ENCODE data around the gene C3orf18. TPM values are rescaled to one million over a fixed set of nuclear protein-coding genes. Genes with fewer than 3 reads are reported as not detected.

Gene C3orf18
- total RNA-seq, 1 donor from 2014 or later, result 57.2 TPM

DNA sequence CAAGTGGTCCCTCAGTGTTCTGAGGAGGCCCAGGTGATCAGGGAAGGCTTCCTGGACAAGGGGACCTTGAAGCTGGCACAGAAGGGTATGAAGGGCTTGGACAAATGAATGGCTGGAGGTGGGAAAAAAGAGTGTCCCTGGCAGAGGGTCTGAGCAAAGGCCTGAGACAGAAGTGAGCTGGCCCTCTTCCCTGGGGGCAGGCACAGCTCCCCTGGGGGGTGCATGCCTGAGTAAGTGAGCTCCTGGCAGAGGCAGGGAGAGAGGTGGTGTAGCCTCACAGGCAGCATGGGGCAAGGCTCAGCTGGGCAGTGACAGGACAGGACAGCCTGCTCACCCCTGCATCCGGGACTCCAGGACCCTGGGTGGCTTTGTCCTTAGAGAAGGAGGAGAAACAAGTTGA lies 58.7 kb downstream of the C3orf18 start:
- no peaks in the 10 kb centered on the region for H3K36me3 ChIP-seq
- DNase-seq, result no peak
- H3K4me3 ChIP-seq, result no peak overlapping the region
- TF ChIP-seq, protein P1, sequence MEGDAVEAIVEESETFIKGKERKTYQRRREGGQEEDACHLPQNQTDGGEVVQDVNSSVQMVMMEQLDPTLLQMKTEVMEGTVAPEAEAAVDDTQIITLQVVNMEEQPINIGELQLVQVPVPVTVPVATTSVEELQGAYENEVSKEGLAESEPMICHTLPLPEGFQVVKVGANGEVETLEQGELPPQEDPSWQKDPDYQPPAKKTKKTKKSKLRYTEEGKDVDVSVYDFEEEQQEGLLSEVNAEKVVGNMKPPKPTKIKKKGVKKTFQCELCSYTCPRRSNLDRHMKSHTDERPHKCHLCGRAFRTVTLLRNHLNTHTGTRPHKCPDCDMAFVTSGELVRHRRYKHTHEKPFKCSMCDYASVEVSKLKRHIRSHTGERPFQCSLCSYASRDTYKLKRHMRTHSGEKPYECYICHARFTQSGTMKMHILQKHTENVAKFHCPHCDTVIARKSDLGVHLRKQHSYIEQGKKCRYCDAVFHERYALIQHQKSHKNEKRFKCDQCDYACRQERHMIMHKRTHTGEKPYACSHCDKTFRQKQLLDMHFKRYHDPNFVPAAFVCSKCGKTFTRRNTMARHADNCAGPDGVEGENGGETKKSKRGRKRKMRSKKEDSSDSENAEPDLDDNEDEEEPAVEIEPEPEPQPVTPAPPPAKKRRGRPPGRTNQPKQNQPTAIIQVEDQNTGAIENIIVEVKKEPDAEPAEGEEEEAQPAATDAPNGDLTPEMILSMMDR (IDR thresholded peaks at IDR 0.05; ENCODE audit: borderline replicate concordance), result no peak
- no peak overlapping the region for H3K27ac ChIP-seq (replicated peaks)
- no peaks in the 10 kb centered on the region for H3K9me3 ChIP-seq (replicated peaks)
- peaks cover 2% of the 10 kb centered on the region for H3K4me1 ChIP-seq
- intact Hi-C loops (cut with micrococcal nuclease), result no loop called here
- H3K27me3 ChIP-seq (ENCODE audit: low read depth), result peaks cover 4% of the 10 kb centered on the region

Other genes starting within 250 kb of the C3orf18 start
- 38.9 TPM for gene HYAL2, start 245.0 kb downstream of the C3orf18 start, total RNA-seq
- 32.9 TPM for gene TUSC2, start 239.5 kb downstream of the C3orf18 start, total RNA-seq
- gene RASSF1, start 226.9 kb downstream of the C3orf18 start, total RNA-seq, result 11.4 TPM
- gene ZMYND10, start 222.0 kb downstream of the C3orf18 start, total RNA-seq, result not detected
- 16.4 TPM for gene NPRL2, start 217.0 kb downstream of the C3orf18 start, total RNA-seq
- 7.0 TPM for gene CYB561D2, start 216.9 kb downstream of the C3orf18 start, total RNA-seq
- 23.5 TPM for gene TMEM115, start 208.2 kb downstream of the C3orf18 start, total RNA-seq
- 2.3 TPM for gene CACNA2D2, start 64.1 kb downstream of the C3orf18 start, total RNA-seq
- gene HEMK1, start 1.8 kb upstream of the C3orf18 start, total RNA-seq, result 16.1 TPM
- 16.6 TPM for gene CISH, start 44.0 kb upstream of the C3orf18 start, total RNA-seq
- 359 TPM for gene MAPKAPK3, start 49.4 kb upstream of the C3orf18 start, total RNA-seq
- gene DOCK3, start 107.2 kb upstream of the C3orf18 start, total RNA-seq, result 3.9 TPM

Data from left ventricle myocardium inferior (tissue), 1 donor.